HG02642 (cell line): ENCODE measurements around the gene SMIM29.
A peak's percentile ranks its signal among the peaks of the same experiment; 100 is the strongest.

Source experiments
- ATAC-seq: cut with Tn5 transposase; IDR thresholded peaks from one replicate; pipeline ENCODE4 v1.9.1; 2021; ENCODE audit warnings: mild to moderate bottlenecking; ENCODE audit not compliant: unreplicated experiment, poor library complexity

SMIM29 gene

DNA sequence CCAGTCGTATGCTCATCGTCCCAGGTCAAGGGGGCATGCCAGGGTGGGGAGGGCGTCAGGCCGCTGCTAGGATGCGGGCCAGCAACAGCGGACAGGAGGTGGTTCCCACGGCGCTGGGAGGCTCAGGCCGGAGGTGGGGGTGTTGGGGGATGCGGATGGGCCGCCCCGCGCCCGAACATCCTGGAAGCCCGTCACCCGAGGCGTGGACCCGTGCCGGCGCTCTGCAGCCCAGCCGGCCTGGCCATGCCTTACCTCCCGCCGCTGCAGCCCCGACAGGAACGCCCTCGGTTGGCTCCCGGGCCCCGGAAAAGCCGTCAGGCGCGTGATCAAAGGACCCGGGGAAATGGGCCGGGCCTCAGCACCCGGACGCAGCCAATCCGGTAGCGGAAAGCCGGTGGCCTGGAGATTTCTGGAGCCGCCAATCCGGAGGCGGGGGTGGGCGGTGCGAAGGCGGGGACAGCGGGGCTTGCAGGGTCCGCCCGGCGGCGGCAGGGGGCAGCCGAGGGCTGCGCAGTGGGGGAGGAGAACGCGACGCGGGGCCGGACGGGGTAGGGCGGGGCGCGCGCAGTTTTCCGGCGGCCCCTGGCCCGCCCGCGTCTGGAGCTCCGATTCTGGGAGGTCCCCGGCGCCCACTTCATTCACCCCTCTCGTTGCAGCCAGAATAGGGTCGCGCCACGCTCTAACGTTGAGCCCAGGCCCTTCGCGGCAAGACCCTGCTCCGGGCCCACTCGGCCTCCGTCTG, at the start of gene SMIM29:
Gene SMIM29, minus strand, starts transcription at position 280 of the 742 bp plus-strand sequence. CDS start 1,215 bp downstream, outside the sequence.
- ATAC-seq: peak; percentile 88

DNA sequence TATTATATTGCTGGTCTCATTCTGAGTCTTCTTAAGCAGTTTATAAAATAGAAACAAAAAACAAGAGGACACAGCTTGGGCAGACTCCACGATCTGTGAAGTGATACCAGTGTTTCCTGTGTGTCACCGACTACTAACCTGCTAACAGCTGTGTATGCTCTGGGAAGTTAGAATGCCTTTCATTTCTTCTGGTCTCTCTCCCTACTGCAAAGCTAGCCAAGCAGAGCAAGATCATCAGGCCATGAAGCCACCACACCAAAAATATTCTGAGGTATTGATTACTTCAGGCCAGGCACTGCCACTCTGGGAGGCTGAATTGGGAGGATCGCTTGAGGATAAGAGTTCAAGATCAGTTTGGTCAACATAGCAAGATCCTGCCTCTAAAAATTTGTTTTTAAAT, 46.9 kb upstream of the SMIM29 start:
- peak; percentile 80 for ATAC-seq

DNA sequence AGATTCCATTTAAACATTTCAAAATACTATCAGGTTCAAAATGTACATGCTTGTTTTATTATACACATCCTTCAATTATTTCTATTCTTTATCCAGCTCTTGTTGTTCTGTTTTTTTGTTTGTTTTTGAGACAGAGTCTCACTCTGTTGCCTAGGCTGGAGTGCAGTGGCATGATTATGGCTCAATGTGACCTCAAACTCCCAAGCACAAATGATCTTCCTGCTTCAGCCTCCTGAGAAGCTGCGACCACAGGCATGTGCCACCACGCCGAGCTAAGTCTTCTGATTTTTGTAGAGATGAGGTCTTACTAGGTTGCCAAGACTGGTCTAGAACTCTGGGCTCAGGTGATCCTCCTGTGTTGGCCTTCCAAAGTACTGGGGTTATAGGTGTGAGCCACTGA, 44.1 kb upstream of the SMIM29 start:
- no peak for ATAC-seq

DNA sequence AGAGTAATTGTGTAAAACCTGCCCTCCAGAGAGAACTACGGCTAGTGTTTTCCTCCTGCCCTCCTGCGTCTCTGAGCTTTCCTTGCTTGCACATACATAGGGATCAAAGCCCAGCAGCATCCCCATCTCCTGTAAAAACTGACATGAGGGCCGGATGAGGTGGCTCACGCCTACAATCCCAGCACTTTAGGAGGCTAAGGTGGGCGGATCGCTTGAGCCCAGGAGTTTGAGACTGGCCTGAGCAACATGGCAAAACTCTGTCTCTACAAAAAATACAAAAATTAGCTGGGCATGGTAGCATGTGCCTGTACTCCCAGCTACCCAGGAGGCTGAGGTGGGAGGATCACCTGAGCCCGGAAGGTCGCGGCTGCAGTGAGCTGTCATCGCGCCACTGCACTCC, 40.3 kb upstream of the SMIM29 start:
- ATAC-seq: no peak

DNA sequence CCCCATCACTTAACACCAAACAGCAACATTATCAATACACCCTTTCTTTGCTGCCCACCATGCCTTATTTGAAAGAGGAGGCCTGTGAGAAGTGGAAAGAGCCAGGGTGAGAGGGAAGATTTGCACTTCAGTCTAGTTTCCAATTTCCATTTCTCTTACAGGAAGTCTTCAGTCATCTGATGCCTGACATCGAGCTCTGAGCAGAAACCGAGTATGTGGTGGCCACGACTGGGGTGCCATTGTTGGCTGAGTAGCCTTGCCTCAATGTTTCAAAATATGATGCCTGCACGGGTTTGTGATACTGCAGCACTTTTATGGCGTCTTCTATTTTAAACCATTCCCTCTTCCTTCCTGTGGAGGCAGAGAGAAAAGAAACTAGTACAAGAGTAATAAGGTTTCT, 39.8 kb upstream of the SMIM29 start:
- peak; percentile 57 for ATAC-seq

DNA sequence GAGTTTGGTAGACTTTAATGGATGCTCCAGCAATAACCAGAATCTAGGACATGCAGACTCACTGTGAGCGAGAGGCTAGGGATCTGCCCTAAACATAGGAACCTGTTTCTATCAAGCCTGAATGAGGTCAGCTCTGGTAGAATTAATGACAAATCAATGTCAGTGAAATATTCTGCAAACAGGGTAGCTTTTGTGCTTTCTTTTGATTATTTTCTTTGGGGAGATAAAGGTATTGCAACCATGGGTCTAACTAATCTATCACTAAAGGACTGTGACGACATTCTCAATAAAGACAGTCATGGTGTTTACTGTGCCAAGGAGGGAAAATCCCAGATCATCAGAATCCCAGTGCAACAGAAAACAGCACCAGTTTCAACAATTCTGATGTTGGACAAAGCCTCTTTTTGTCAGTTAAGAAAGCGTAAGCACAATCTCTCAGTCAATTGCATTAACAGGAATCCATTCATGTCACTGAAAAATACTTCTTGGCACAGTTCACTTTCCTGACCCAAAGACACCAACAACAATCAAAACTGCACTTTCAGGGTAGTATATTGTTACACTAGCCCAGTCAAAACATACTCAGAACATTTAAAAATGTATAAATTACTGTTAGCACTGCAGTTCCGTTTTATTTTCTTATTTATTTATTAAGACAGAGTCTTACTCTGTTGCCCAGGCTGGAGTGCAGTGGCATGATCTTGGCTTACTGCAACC, 36.8 kb upstream of the SMIM29 start:
- ATAC-seq: no peak

DNA sequence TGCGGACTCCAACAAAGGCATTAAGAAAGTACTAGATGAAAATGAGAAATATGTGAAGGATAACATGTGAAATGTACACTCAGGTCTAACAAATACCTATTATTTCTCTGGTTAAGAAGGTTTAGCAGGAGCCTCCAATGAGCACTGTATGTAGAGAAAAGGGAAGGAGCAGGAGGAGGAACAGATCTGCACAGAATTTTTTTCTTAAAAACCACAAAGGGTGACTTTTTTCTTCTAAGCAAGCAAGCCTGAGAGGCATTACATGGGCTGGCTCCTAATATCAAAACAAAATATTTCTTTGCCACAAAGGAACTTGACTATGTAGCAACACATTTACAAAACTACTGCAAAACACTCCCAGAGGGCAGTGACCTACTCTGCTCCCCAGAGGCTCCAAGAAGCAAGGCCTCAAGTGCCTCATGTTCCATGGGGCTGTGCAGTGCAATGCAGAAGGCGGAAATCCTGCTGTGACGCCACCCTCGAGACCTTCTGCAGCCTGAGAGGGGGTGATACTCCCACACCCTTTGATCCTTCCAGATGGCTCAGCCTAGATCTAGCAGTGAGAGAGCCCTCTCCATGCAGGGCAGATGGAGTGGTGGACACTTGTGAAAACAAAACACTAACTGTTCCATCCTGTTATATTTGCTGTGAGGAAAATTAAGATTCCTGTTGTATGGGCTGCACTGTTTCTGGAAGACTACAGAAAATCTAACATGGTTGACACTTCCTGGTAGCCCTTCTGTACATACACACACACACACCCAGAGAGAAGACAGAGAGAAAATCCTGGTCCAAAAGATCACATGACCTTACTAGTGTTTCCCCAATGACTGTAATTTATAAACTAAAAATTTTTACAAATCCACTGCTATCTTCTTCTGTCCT, 36.0 kb upstream of the SMIM29 start:
- ATAC-seq: no peak

DNA sequence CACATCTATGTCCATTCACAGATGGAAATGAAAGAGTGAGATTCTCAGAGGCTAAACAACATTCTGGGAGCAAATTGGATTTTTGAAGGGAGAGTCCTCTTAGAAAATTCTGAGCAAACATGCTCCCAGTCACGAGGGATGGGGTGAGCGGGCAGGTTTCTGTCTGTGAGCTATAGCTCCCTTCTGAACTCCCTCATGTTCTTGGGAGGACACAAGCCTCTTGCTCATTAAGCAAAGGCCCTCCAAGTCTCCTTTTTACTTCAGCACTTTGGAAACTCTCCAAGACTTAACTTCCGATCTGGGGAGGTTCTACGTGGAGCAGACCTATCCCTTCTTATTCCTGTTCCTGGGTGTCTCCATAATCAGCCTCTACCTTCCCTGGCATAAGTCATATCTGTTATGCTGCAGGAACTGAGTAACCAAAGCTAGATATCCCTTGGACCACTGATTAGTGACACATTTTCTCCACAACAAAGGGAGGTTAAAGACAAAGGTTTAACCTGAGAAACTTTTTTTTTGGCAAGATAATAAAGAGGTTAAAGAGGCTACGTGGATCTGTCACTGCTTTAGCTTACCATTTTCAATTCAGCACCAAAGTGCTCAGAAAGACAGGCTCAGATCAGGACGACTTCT, 33.0 kb upstream of the SMIM29 start:
- ATAC-seq: no peak

DNA sequence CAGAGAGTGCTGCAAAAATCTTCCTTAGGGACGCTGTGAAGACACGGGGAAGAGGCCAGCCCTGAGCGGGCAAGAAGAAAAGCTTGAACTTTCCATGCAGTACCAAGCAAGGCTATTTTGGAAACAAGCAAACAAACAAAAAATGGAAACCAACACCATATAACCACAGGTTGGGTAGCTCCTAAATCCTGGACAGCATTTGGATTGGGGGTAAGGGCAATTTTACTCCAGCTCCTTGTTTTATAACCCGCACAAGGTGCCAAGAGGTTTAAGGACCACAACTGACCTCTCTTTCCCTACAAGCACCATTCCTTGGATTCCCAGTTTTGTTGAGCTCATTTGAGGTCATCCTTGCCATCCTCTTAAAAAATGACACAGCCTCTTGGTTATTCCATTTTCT, 31.4 kb upstream of the SMIM29 start:
- ATAC-seq: no peak

DNA sequence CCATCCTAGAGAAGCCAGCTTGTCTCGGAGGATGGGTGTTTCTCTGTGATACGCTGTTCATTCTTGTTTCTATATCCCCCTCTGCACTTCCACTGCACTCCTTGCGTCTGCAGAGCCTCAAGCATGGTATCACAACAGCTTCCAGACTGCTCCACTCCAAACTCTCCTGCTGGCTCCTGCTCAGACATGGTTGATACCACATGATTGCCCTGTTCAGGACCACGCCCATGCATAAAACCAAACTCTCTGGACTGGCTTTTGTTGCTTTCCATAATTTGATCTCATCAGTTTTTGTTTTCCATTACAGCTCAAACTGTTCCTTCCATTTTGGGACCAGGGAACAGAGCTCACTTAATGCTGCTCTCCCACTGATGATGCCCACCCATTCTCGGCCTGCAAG, 30.0 kb upstream of the SMIM29 start:
- no peak for ATAC-seq

DNA sequence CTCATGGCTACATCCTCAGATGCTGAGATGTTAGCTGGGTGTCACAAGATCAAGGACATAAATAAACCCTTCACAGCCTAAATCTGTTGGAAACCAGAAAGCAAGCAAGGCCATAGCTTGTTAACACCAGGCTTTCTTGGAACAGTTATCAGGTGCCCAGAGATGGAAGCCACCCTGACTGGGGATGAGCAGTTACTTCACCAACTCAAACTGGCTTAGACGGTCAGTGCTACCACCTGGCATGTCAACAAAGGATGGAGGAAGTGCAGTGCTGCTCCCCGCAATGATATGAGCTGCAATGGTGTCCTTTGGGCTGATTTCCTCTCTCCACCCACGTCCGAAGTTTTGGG, 28.9 kb upstream of the SMIM29 start:
- ATAC-seq: no peak

DNA sequence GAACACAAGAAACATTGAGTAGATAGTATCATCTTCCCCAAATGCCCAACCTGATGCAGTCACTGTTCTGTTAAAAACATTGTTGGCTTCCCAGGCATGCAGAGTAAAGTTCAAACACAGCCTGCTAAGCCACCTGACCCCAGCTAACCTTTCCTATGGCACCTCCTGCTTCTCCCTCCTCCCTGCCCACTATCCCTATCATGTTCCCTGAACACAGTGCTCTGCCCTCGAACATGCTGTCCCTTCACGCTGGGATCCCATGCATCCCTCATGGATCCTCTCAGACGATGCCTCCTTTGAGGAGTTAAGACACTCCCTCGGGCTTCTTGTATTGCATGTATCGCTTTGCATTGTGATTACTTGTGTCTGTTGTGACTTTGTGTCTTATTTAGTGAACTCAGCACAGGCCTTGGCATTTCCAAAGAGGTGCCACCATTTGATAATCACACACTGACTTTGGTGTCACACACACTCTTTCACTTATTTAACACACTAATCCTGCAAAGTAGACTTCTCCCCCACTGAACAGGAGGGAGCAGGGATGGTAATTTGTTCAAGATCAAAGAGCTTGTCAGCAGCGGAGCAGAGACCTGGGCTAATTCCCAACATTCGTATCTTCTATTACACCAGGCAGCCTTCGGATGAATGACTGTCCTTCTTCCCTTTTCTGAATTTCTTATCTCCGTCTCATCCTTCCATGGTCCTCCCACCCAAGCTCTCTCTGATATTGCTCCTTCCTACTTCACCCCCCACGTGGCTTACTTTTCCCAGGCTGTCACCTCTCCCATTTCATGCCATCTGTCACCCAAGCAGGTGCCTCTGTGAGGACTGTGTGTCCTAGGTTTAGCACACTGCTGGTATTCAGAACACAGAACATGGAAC, 28.3 kb upstream of the SMIM29 start:
- no peak for ATAC-seq

DNA sequence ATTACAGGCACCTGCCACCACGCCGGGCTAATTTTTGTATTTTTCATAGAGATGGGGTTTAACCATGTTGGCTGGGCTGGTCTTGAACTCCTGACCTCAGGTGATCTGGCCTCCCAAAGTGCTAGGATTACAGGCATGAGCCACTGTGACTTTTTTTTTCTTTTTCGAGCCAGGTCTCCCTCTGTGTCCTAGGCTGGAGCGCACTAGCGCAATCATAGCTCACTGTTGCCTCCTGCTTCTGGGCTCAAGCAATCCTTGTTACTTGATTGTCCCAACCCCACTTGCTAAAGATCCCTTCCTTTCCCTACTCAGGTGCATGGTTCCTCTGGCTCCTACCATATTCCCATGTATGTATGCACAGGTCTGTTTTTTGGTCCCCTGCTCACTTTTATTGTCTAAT, 27.4 kb upstream of the SMIM29 start:
- ATAC-seq: no peak

DNA sequence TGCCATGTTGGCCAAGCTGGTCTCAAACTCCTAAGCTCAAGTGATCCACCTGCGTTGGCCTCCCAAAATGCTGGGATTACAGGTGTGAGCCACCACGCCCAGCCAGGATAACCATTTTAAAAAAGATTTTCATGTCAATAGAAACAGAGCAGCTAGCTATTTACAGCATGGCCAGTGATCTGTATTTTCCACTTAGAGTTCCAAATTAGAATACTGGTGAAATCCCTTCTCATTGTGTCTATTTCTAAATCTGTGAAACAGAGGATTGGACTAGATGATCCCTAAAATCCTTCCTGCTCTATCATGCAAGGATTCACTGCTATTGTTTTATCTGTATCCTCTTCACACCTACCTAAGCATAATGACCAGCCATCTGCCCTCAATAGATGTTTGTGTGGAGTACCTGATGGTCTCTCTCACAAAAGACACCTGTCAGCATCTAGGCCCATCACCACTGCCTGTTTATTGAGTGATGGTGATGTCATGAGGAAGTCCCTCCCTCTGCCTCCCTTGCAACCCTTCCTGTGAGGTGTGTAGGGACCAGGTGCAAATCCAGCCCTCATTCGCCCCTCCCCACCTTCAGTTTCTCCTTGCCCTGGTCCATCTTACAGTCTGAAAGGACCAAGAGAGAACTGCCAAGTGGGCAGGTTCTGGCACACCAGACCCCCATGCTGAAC, 26.5 kb upstream of the SMIM29 start:
- ATAC-seq: no peak

DNA sequence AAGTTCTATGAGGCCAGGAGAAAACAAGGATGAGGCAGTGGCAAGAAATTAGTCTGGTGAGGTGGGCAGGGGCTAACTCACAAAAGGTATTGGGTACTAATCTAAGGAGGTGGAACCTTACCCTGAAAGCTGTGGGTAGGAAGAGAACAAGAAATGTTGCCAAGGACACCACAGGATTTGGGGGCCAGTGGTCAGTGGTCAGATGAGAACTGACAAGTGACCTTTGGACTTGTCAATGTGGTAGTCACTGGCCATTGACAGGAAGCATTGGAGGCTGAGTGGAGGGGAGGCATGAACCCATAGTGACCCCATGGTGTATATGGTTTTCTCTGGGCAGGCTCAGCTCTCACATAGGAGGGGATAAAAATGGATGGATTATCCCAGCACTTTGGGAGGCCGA, 25.3 kb upstream of the SMIM29 start:
- ATAC-seq: no peak

DNA sequence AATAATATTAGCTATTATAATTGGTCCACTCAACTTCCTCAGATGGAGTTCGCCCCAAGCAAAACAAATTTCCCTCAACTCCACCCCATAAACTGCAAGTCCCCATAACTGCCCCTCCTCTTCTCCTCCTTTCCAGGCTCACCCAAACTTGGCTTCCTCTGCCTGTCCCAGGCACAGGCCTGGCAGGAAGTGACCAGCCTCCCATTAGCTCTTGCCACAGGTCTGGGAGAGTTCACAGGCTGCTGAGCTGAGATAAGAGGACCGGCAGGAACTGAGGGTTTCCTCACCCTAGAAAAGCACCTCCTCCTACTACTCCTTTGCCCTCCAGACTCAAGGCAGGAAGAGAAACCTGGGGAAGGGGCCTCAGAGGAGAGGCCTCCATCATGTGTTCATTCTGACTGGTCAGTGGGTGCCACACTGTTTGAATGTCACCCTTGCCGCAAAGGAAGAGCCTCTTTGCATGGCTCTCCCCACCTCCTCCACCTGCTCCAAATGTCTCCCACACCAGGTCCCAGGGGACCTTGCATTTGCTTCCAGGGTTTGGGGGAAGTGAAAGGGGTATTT, 24.5 kb upstream of the SMIM29 start:
- ATAC-seq: no peak

DNA sequence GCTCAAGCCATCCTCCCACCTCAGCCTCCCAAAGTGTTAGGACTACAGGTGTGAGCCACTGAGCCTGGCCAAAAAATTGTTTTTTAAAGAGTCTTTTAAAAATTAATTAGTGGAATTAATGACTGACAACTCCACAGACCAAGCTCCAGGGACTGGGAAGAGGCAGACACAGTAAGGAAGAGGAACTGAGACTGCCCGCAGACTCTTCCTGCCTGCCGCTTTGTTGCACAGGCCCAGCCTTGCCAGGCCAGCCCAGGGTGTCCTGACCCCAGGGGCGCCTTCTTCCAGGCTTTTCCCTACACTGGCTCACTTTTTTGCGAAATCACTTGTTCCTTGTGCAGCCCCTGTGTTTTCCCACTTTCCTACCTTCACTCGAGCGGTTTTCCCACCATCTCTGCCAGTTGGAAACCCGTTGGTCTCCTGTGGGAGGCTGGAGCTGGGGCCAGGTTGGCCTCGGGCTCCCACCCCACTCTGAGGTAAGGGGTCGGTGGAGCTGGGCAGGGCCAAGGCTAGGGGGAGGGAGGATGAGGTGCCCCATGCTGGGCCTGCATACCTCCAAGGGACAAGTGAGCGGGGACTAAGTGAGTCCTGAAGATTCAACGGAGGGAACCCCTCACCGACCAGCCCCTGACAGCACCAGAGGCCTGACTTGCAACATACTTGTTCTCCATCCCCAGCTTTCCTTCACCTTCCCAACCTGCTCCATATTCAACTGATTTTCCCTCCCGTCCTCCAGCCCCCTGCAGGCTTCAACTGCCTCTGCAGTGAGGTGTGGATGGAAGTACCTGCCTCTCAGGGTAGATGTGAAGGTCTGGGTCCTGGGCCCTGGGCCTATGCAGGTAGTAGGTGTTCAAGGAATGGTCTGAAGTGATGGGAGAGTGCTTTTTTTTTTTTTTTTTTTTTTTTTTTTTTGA, 23.5 kb upstream of the SMIM29 start:
- no peak for ATAC-seq
